ENCODE data around the gene THAP3.

DNA sequence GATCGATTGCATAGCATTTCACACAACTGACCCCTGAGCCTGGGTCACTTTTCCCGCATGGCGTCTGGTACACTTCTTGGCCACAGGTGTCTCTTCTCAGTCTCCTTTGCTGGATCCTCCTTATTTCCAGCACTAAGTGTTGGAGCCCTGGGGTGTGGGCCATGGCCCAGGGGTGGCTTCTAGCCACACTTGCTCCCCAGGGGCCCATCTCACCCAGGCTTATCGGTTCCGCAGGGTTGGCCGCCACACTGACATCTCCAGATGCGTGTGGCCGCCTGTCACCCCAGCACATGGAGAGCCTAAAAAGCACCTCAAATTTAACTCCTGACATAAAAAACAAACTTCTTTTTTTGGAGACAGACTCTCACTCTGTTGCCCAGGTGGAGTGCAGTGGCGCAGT is 2.4 kb downstream of the THAP3 start:
- TF ChIP-seq TCF7L2 (IDR thresholded peaks at IDR 0.05; ENCODE audit: low read depth, low read length): no peak
- TF ChIP-seq RAD21 (CRISPR knock-in tag; conservative IDR thresholded peaks at IDR 0.05 in 1 of 2, IDR thresholded peaks at IDR 0.05 in 1 of 2): no peak
- TF ChIP-seq, protein P1, sequence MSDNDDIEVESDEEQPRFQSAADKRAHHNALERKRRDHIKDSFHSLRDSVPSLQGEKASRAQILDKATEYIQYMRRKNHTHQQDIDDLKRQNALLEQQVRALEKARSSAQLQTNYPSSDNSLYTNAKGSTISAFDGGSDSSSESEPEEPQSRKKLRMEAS (CRISPR knock-in tag; IDR thresholded peaks at IDR 0.05): no peak
- no peak for TF ChIP-seq JUN (IDR thresholded peaks at IDR 0.05; ENCODE audit: borderline replicate concordance, low read depth, low read length)
- TF ChIP-seq JUN (CRISPR knock-in tag; IDR thresholded peaks at IDR 0.05; ENCODE audit: borderline replicate concordance): no peak
- TF ChIP-seq, protein P2, sequence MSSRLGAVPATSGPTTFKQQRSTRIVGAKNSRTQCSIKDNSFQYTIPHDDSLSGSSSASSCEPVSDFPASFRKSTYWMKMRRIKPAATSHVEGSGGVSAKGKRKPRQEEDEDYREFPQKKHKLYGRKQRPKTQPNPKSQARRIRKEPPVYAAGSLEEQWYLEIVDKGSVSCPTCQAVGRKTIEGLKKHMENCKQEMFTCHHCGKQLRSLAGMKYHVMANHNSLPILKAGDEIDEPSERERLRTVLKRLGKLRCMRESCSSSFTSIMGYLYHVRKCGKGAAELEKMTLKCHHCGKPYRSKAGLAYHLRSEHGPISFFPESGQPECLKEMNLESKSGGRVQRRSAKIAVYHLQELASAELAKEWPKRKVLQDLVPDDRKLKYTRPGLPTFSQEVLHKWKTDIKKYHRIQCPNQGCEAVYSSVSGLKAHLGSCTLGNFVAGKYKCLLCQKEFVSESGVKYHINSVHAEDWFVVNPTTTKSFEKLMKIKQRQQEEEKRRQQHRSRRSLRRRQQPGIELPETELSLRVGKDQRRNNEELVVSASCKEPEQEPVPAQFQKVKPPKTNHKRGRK (tag; IDR thresholded peaks at IDR 0.05): no peak
- TF ChIP-seq, protein P3, sequence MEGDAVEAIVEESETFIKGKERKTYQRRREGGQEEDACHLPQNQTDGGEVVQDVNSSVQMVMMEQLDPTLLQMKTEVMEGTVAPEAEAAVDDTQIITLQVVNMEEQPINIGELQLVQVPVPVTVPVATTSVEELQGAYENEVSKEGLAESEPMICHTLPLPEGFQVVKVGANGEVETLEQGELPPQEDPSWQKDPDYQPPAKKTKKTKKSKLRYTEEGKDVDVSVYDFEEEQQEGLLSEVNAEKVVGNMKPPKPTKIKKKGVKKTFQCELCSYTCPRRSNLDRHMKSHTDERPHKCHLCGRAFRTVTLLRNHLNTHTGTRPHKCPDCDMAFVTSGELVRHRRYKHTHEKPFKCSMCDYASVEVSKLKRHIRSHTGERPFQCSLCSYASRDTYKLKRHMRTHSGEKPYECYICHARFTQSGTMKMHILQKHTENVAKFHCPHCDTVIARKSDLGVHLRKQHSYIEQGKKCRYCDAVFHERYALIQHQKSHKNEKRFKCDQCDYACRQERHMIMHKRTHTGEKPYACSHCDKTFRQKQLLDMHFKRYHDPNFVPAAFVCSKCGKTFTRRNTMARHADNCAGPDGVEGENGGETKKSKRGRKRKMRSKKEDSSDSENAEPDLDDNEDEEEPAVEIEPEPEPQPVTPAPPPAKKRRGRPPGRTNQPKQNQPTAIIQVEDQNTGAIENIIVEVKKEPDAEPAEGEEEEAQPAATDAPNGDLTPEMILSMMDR (IDR thresholded peaks at IDR 0.05 in 2 of 3, conservative IDR thresholded peaks at IDR 0.05 in 1 of 3; ENCODE audit: insufficient read depth in 2 of 3, low read depth in 1 of 3, low read length in 3 of 3): no peak
- no peak for TF ChIP-seq RBFOX2 (IDR thresholded peaks at IDR 0.05; ENCODE audit: low read depth, low read length)

Data from K562 (cell line).